ENCODE results near the gene DYNLT1. TPM values are rescaled to one million over a fixed set of nuclear protein-coding genes. Genes with fewer than 3 reads are reported as not detected.

Gene DYNLT1
- total RNA-seq, 2 donors from 2014 or later: 57.3 to 91.5 TPM

DNA sequence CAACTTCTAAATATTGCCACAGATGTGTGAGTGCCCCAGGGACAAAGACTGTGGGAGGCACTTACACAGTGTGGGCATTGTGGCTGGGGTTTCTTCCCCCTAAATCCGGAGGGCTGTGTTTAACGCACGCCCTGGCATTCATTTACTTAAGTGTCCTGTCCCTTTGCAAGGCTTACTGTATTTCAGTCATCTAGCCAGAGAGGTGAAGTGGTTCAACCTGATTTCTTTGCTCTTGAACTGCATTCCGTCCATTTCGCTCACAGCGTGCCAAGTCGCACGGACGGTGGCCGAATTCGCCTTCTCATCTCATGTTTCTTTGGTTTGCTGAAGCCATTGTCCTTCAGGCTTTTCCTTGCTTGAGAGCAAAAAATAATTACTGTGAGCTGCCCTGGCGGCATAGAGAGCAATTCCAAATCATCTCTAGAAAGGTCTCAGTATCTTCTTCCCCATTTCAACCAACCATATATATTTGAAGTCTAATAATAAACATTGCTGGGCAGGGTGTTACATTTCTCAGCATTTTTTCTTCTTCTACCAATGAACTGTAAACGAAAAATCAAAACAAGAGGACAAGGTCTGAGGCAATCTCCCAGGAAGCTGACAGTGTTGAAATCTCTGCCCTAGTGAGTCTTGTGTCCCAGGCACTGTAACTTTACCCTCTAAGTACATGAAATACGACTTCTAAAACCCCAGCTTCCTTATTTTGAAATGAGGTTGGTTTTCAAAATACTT is 22.3 kb upstream of the DYNLT1 start:
- Histone ChIP-seq H3K4me1 (no peaks in the 10 kb centered on the region), H3K27me3 (no peaks in the 10 kb centered on the region), H3K27ac (peak overlapping the region in 1 of 2 donors; percentile 19), H3K9me3 (no peaks in the 10 kb centered on the region), H3K36me3 (peaks cover 4% of the 10 kb centered on the region), H3K4me3 (no peak overlapping the region)
- DNase-seq (ENCODE audit: low spot score): peak; percentile 53
- TF ChIP-seq, protein P1, sequence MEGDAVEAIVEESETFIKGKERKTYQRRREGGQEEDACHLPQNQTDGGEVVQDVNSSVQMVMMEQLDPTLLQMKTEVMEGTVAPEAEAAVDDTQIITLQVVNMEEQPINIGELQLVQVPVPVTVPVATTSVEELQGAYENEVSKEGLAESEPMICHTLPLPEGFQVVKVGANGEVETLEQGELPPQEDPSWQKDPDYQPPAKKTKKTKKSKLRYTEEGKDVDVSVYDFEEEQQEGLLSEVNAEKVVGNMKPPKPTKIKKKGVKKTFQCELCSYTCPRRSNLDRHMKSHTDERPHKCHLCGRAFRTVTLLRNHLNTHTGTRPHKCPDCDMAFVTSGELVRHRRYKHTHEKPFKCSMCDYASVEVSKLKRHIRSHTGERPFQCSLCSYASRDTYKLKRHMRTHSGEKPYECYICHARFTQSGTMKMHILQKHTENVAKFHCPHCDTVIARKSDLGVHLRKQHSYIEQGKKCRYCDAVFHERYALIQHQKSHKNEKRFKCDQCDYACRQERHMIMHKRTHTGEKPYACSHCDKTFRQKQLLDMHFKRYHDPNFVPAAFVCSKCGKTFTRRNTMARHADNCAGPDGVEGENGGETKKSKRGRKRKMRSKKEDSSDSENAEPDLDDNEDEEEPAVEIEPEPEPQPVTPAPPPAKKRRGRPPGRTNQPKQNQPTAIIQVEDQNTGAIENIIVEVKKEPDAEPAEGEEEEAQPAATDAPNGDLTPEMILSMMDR (IDR thresholded peaks at IDR 0.05): no peak

DNA sequence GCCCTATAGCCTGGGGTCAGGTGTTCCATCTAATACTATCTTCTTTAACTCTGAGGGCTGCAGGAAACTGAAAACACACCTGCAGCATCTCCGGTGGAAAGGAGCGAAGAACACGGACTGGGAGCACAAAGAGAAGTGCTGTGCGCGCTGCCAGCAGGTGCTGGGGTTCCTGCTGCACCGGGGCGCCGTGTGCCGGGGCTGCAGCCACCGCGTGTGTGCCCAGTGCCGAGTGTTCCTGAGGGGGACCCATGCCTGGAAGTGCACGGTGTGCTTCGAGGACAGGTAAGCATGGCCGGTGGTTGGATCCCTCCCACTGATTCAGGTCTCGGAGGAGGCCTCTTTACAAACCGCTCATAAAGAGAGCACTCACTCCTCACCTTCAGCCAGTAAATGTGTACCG is 20.8 kb upstream of the DYNLT1 start:
- no peaks in the 10 kb centered on the region for H3K27me3 ChIP-seq
- no peaks in the 10 kb centered on the region for H3K4me1 ChIP-seq
- H3K36me3 ChIP-seq: peaks cover 4% of the 10 kb centered on the region
- TF ChIP-seq, protein P1 (IDR thresholded peaks at IDR 0.05): no peak
- H3K4me3 ChIP-seq: no peak overlapping the region
- peak; percentile 28 for DNase-seq (ENCODE audit: low spot score)
- H3K27ac ChIP-seq: no peak overlapping the region
- no peaks in the 10 kb centered on the region for H3K9me3 ChIP-seq

DNA sequence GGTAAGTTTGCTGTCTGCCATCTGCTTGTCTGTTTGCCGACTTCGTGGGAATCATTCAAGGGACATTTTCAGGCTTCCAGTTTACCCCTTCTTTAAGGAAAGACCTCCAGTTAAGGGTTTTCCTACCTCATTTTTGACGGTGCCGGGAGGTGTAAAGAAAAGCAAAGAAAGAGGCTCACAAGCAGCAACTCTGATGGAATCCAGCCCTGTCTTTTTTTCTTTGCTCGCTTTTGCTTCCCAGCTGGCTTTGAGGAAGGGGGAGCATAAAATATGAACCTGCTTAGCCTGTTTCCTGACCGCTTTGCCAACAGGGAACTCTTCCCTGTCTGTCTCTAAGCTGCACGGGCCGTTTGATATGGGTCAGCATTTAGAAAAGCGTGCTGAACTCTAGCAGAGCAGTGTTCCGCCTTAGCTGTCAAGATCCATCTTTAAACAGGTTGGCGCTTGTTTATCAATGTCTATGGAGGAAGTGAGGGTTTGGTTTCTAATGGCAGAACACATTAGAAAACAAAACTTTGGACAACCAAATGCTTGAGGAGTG is 19.2 kb upstream of the DYNLT1 start:
- no peak for DNase-seq (ENCODE audit: low spot score)
- Histone ChIP-seq H3K36me3 (peaks cover 4% of the 10 kb centered on the region), H3K4me3 (peak overlapping the region in 1 of 2 donors; percentile 18), H3K9me3 (no peaks in the 10 kb centered on the region), H3K27ac (no peak overlapping the region), H3K4me1 (no peaks in the 10 kb centered on the region), H3K27me3 (no peaks in the 10 kb centered on the region)
- TF ChIP-seq, protein P1 (IDR thresholded peaks at IDR 0.05): no peak

DNA sequence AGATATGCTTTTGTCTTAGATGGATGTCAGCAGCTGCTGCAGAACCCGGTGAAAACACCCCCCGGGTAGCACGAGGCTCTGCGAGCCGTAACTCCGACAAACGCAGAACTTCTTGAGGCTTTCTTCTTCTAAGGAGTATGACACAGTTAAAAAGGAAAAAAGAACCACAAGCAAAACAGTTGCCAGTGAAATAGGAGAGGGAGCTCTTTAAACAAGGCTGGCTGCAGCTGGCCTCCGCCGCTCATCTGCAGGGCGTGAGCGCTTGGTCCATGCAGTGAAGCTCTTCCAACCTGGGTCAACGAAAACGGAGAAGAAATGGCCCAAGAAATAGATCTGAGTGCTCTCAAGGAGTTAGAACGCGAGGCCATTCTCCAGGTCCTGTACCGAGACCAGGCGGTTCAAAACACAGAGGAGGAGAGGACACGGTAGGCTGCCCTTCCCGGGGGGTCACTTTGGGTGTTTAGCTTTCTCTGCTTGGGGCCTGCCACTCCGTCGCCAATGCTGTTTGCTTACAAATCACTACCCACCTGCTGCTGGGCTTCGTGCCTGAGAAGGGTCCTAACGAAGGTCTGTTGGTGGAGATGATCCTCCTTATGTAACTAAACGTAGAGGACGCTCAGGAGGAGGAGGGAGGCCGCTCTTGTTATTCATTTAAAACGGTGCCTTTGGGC is 18.5 kb upstream of the DYNLT1 start:
- Histone ChIP-seq H3K27ac (no peak overlapping the region), H3K4me1 (no peaks in the 10 kb centered on the region), H3K9me3 (no peaks in the 10 kb centered on the region), H3K4me3 (peak overlapping the region; percentile 1 to 16), H3K27me3 (no peaks in the 10 kb centered on the region), H3K36me3 (peaks cover 4% of the 10 kb centered on the region)
- TF ChIP-seq, protein P1 (IDR thresholded peaks at IDR 0.05): no peak
- DNase-seq (ENCODE audit: low spot score): no peak

DNA sequence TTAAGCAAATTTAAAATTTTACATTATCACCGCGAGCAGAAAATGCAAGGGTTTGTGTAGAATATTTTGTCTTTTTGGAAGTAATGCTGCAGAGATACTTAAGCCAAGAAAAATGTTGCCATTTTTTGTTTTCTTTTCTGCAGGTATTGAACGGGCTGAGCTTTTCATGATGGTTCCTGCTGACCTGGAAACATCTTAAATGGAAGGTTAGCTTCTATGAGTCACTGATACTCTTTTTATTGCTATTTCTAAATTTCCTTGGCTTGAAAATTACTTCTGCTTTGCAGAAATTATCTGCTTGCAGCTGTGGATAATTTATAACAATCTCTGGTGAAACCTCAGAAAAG is 18.0 kb upstream of the DYNLT1 start:
- Histone ChIP-seq H3K27me3 (no peaks in the 10 kb centered on the region), H3K4me1 (no peaks in the 10 kb centered on the region), H3K27ac (no peak overlapping the region), H3K9me3 (no peaks in the 10 kb centered on the region), H3K4me3 (no peak overlapping the region), H3K36me3 (peaks cover 4% of the 10 kb centered on the region)
- TF ChIP-seq, protein P1 (IDR thresholded peaks at IDR 0.05): no peak
- no peak for DNase-seq (ENCODE audit: low spot score)
